ENCODE results near the gene KNDC1. TPM values are rescaled to one million over a fixed set of nuclear protein-coding genes. Genes with fewer than 3 reads are reported as not detected.

The KNDC1 gene
- total and polyA plus RNA-seq, 2 donors (not counting 3 experiments of a cell fraction or from before 2014, with no cell fraction given) = not detected

DNA sequence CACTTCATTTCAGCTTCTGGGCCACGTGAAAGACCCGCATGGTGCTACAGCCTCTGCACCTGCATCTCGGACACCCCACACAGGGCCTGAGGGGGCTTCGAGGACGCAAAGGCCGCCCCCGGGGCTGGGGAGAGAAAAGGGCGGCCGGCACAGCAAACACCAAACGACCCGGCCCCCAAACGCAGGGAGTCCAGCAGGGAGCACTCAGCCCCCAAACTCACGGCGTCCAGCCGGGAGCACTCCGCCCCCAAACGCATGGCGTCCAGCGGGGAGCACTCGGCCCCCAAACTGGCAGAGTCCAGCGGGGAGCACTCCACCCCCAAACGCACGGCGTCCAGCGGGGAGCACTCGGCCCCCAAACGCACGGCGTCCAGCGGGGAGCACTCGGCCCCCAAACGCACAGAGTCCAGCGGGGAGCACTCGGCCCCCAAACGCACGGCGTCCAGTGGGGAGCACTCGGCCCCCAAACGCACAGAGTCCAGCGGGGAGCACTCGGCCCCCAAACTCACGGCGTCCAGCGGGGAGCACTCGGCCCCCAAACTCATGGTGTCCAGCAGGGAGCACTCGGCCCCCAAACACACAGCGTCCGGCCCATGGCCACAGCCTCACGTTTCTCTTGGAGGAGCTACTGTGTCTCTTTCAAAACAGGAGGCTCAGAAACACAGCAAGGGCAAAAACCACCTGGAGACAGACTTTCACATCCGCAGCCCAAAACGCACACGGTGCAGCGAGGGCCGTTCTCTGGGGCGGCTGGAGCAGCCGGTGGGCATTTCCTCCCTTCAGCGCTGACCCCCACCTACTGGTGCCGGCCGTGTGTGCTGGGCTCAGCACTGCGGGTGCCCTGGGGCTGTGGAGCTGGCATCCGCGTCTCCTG lies 43.0 kb downstream of the KNDC1 start:
- CTCF ChIA-PET = no interaction called here

More for the DNA sequence above, 43.0 kb downstream of the KNDC1 start:
- TF ChIP-seq MYC (IDR thresholded peaks at IDR 0.05; ENCODE audit: low read depth, low read length) (no peak), EZH2 (IDR thresholded peaks at IDR 0.05; ENCODE audit: borderline replicate concordance, low read depth, low read length, severe bottlenecking) (no peak), POLR2A (IDR thresholded peaks at IDR 0.05; ENCODE audit: low read depth, low read length) (no peak)
- TF ChIP-seq, protein P1, sequence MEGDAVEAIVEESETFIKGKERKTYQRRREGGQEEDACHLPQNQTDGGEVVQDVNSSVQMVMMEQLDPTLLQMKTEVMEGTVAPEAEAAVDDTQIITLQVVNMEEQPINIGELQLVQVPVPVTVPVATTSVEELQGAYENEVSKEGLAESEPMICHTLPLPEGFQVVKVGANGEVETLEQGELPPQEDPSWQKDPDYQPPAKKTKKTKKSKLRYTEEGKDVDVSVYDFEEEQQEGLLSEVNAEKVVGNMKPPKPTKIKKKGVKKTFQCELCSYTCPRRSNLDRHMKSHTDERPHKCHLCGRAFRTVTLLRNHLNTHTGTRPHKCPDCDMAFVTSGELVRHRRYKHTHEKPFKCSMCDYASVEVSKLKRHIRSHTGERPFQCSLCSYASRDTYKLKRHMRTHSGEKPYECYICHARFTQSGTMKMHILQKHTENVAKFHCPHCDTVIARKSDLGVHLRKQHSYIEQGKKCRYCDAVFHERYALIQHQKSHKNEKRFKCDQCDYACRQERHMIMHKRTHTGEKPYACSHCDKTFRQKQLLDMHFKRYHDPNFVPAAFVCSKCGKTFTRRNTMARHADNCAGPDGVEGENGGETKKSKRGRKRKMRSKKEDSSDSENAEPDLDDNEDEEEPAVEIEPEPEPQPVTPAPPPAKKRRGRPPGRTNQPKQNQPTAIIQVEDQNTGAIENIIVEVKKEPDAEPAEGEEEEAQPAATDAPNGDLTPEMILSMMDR (IDR thresholded peaks at IDR 0.05; ENCODE audit: extremely low read depth in 1 of 2, insufficient read depth in 1 of 2, low read depth in 1 of 2, low read length in 2 of 2) = no peak
- TF ChIP-seq, protein P2, sequence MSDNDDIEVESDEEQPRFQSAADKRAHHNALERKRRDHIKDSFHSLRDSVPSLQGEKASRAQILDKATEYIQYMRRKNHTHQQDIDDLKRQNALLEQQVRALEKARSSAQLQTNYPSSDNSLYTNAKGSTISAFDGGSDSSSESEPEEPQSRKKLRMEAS (IDR thresholded peaks at IDR 0.05; ENCODE audit: insufficient read depth, insufficient read length) = no peak
- Histone ChIP-seq H3K79me2 (ENCODE audit: control insufficient read depth, insufficient read depth, low read length) (no peaks in the 10 kb centered on the region), H4K20me1 (replicated peaks; ENCODE audit: control insufficient read depth, extremely low read depth, insufficient read depth, low read length) (no peaks in the 10 kb centered on the region), H3K36me3 (ENCODE audit: control insufficient read depth in 2 of 2, extremely low read depth in 1 of 2, insufficient read depth in 2 of 2, low read length in 2 of 2) (no peaks in the 10 kb centered on the region), H3K4me1 (ENCODE audit: control insufficient read depth, extremely low read depth, insufficient read depth, low read length) (no peaks in the 10 kb centered on the region), H3K27me3 (ENCODE audit: control insufficient read depth in 2 of 2, insufficient read depth in 2 of 2, low read length in 2 of 2) (no peaks in the 10 kb centered on the region), H3K4me2 (ENCODE audit: insufficient read depth, low read length) (no peak overlapping the region), H3K4me3 (replicated peaks in 1 of 3; ENCODE audit: insufficient read depth in 1 of 3, low read depth in 1 of 3, low read length in 3 of 3) (no peak overlapping the region), H2AFZ (ENCODE audit: low read depth, low read length) (no peak overlapping the region), H3K9ac (replicated peaks; ENCODE audit: extremely low read depth, insufficient read depth, low read length) (no peak overlapping the region), H3K9me3 (replicated peaks; ENCODE audit: control insufficient read depth, insufficient read depth, low read length) (no peaks in the 10 kb centered on the region), H3K27ac (ENCODE audit: insufficient read depth, low read depth, low read length) (no peak overlapping the region), H3K9me1 (replicated peaks; ENCODE audit: control insufficient read depth, extremely low read depth, insufficient read depth, low read length) (no peaks in the 10 kb centered on the region)
- dilution Hi-C loops (cut with MboI; ENCODE audit: extremely low pct_ligation_motif_present, low sequenced_read_pairs) = no loop called here
- FAIRE-seq = no peak
- DNase-seq (ENCODE audit: low read depth, low spot score) = no peak
- BruUV-seq (replicated peaks) = no TSS peak
- POLR2A ChIA-PET = no interaction called here
- intact Hi-C loops (cut with micrococcal nuclease) = no loop called here
